ENCODE measurements around the gene ITPKC.

Gene ITPKC

GRCh38 chr19:40683437-40683836 is 33.5 kb upstream of the ITPKC start:
- no peak for TF ChIP-seq EP300 (IDR thresholded peaks at IDR 0.05; ENCODE audit: borderline replicate concordance)
- TF ChIP-seq CEBPB (IDR thresholded peaks at IDR 0.05), result no peak
- no peak for TF ChIP-seq TAF1 (IDR thresholded peaks at IDR 0.05; ENCODE audit: low read depth)
- no peak for TF ChIP-seq RAD21 (IDR thresholded peaks at IDR 0.05; ENCODE audit: low read depth)
- TF ChIP-seq TCF12 (IDR thresholded peaks at IDR 0.05; ENCODE audit: low read depth), result no peak
- no peak for TF ChIP-seq NFIC (IDR thresholded peaks at IDR 0.05)
- no peak for TF ChIP-seq REST (IDR thresholded peaks at IDR 0.05; ENCODE audit: low read depth)
- no peak for TF ChIP-seq ZBTB7A (IDR thresholded peaks at IDR 0.05; ENCODE audit: low read depth)
- TF ChIP-seq USF1 (IDR thresholded peaks at IDR 0.05), result no peak
- no peak for TF ChIP-seq TEAD4 (IDR thresholded peaks at IDR 0.05)
- TF ChIP-seq FOXM1 (IDR thresholded peaks at IDR 0.05; ENCODE audit: borderline replicate concordance, low read depth), result no peak
- no peak for TF ChIP-seq CREB1 (IDR thresholded peaks at IDR 0.05; ENCODE audit: low read depth)
- TF ChIP-seq MAX (IDR thresholded peaks at IDR 0.05), result no peak
- no peak for TF ChIP-seq YY1 (IDR thresholded peaks at IDR 0.05; ENCODE audit: low read depth)
- no peak for TF ChIP-seq EGR1 (IDR thresholded peaks at IDR 0.05)

- no peak for TF ChIP-seq EP300 (IDR thresholded peaks at IDR 0.05; ENCODE audit: borderline replicate concordance)
- TF ChIP-seq TAF1 (IDR thresholded peaks at IDR 0.05; ENCODE audit: low read depth), result no peak
- TF ChIP-seq MAX (IDR thresholded peaks at IDR 0.05), result no peak
Measured at GRCh38 chr19:40684280-40684679, 32.6 kb upstream of the ITPKC start.

GRCh38 chr19:40685016-40685526 is 31.8 kb upstream of the ITPKC start:
- TF ChIP-seq REST (IDR thresholded peaks at IDR 0.05; ENCODE audit: low read depth), result no peak
- no peak for TF ChIP-seq MAX (IDR thresholded peaks at IDR 0.05)
- TF ChIP-seq EP300 (IDR thresholded peaks at IDR 0.05; ENCODE audit: borderline replicate concordance), result no peak
- no peak for TF ChIP-seq NFIC (IDR thresholded peaks at IDR 0.05)
- TF ChIP-seq CREB1 (IDR thresholded peaks at IDR 0.05; ENCODE audit: low read depth), result no peak
- no peak for TF ChIP-seq TEAD4 (IDR thresholded peaks at IDR 0.05)
- no peak for TF ChIP-seq USF1 (IDR thresholded peaks at IDR 0.05)
- TF ChIP-seq RAD21 (IDR thresholded peaks at IDR 0.05; ENCODE audit: low read depth), result no peak
- no peak for TF ChIP-seq YY1 (IDR thresholded peaks at IDR 0.05; ENCODE audit: low read depth)
- TF ChIP-seq FOXM1 (IDR thresholded peaks at IDR 0.05; ENCODE audit: borderline replicate concordance, low read depth), result no peak
- no peak for TF ChIP-seq CEBPB (IDR thresholded peaks at IDR 0.05)

GRCh38 chr19:40685563-40685962 is 31.3 kb upstream of the ITPKC start:
- no peak for TF ChIP-seq REST (IDR thresholded peaks at IDR 0.05; ENCODE audit: low read depth)
- TF ChIP-seq FOXM1 (IDR thresholded peaks at IDR 0.05; ENCODE audit: borderline replicate concordance, low read depth), result no peak
- TF ChIP-seq TEAD4 (IDR thresholded peaks at IDR 0.05), result no peak
- TF ChIP-seq MAX (IDR thresholded peaks at IDR 0.05), result no peak
- TF ChIP-seq EGR1 (IDR thresholded peaks at IDR 0.05), result no peak
- no peak for TF ChIP-seq TAF1 (IDR thresholded peaks at IDR 0.05; ENCODE audit: low read depth)
- TF ChIP-seq CEBPB (IDR thresholded peaks at IDR 0.05), result no peak
- no peak for TF ChIP-seq YY1 (IDR thresholded peaks at IDR 0.05; ENCODE audit: low read depth)
- no peak for TF ChIP-seq ZBTB7A (IDR thresholded peaks at IDR 0.05; ENCODE audit: low read depth)
- no peak for TF ChIP-seq TCF12 (IDR thresholded peaks at IDR 0.05; ENCODE audit: low read depth)
- no peak for TF ChIP-seq EP300 (IDR thresholded peaks at IDR 0.05; ENCODE audit: borderline replicate concordance)
- no peak for TF ChIP-seq RAD21 (IDR thresholded peaks at IDR 0.05; ENCODE audit: low read depth)
- no peak for TF ChIP-seq CREB1 (IDR thresholded peaks at IDR 0.05; ENCODE audit: low read depth)
- no peak for TF ChIP-seq NFIC (IDR thresholded peaks at IDR 0.05)
- TF ChIP-seq USF1 (IDR thresholded peaks at IDR 0.05), result no peak
